ENCODE results near the gene ARHGEF7. TPM values are rescaled to one million over a fixed set of nuclear protein-coding genes. Genes with fewer than 3 reads are reported as not detected.

The ARHGEF7 gene
- total RNA-seq, 1 donor from 2014 or later: 86.5 TPM

- Mint-ChIP-seq H3K27me3 (no peaks in the 10 kb centered on the region), H3K4me1 (ENCODE audit: low read depth) (peaks cover under 1% of the 10 kb centered on the region), H3K9me3 (ENCODE audit: low read depth) (no peaks in the 10 kb centered on the region), H3K4me3 (ENCODE audit: low read depth) (no peak overlapping the region), H3K36me3 (ENCODE audit: insufficient read depth) (peaks cover 11% of the 10 kb centered on the region), H3K27ac (no peak overlapping the region)
- no peak for DNase-seq (ENCODE audit: low spot score, unreplicated experiment)
- TF ChIP-seq CTCF (IDR thresholded peaks at IDR 0.05; ENCODE audit: unreplicated experiment): no peak
These were observed 113.4 kb downstream of the ARHGEF7 start for GRCh38 chr13:111228262-111229144.

GRCh38 chr13:111230385-111230930 lies 115.3 kb downstream of the ARHGEF7 start:
- H3K27me3 Mint-ChIP-seq: no peaks in the 10 kb centered on the region
- no peaks in the 10 kb centered on the region for H3K9me3 Mint-ChIP-seq (ENCODE audit: low read depth)
- no peak overlapping the region for H3K27ac Mint-ChIP-seq
- H3K4me3 Mint-ChIP-seq (ENCODE audit: low read depth): no peak overlapping the region
- no peaks in the 10 kb centered on the region for H3K4me1 Mint-ChIP-seq (ENCODE audit: low read depth)
- no peak for TF ChIP-seq CTCF (IDR thresholded peaks at IDR 0.05; ENCODE audit: unreplicated experiment)
- peaks cover 16% of the 10 kb centered on the region for H3K36me3 Mint-ChIP-seq (ENCODE audit: insufficient read depth)
- no peak for DNase-seq (ENCODE audit: low spot score, unreplicated experiment)

GRCh38 chr13:111232191-111232590 lies 117.1 kb downstream of the ARHGEF7 start:
- no peaks in the 10 kb centered on the region for H3K9me3 Mint-ChIP-seq (ENCODE audit: low read depth)
- no peaks in the 10 kb centered on the region for H3K4me1 Mint-ChIP-seq (ENCODE audit: low read depth)
- no peaks in the 10 kb centered on the region for H3K27me3 Mint-ChIP-seq
- no peak for DNase-seq (ENCODE audit: low spot score, unreplicated experiment)
- no peak overlapping the region for H3K4me3 Mint-ChIP-seq (ENCODE audit: low read depth)
- H3K27ac Mint-ChIP-seq: no peak overlapping the region
- no peak for TF ChIP-seq CTCF (IDR thresholded peaks at IDR 0.05; ENCODE audit: unreplicated experiment)
- peaks cover 15% of the 10 kb centered on the region for H3K36me3 Mint-ChIP-seq (ENCODE audit: insufficient read depth)

- no peaks in the 10 kb centered on the region for H3K27me3 Mint-ChIP-seq
- no peak for TF ChIP-seq CTCF (IDR thresholded peaks at IDR 0.05; ENCODE audit: unreplicated experiment)
- DNase-seq (ENCODE audit: low spot score, unreplicated experiment): no peak
- H3K36me3 Mint-ChIP-seq (ENCODE audit: insufficient read depth): peaks cover 15% of the 10 kb centered on the region
- no peak overlapping the region for H3K4me3 Mint-ChIP-seq (ENCODE audit: low read depth)
- no peaks in the 10 kb centered on the region for H3K9me3 Mint-ChIP-seq (ENCODE audit: low read depth)
- H3K4me1 Mint-ChIP-seq (ENCODE audit: low read depth): no peaks in the 10 kb centered on the region
- H3K27ac Mint-ChIP-seq: no peak overlapping the region
These were observed 118.0 kb downstream of the ARHGEF7 start for GRCh38 chr13:111233080-111233479.

- no peak overlapping the region for H3K27ac Mint-ChIP-seq
- H3K27me3 Mint-ChIP-seq: no peaks in the 10 kb centered on the region
- peaks cover 4% of the 10 kb centered on the region for H3K4me1 Mint-ChIP-seq (ENCODE audit: low read depth)
- peaks cover 22% of the 10 kb centered on the region for H3K36me3 Mint-ChIP-seq (ENCODE audit: insufficient read depth)
- H3K4me3 Mint-ChIP-seq (ENCODE audit: low read depth): no peak overlapping the region
- DNase-seq (ENCODE audit: low spot score, unreplicated experiment): no peak
- no peaks in the 10 kb centered on the region for H3K9me3 Mint-ChIP-seq (ENCODE audit: low read depth)
- no peak for TF ChIP-seq CTCF (IDR thresholded peaks at IDR 0.05; ENCODE audit: unreplicated experiment)
These were observed 124.9 kb downstream of the ARHGEF7 start for GRCh38 chr13:111239764-111240670.

All from progenitor cell of endocrine pancreas (in vitro differentiated cells).